GOT3 (cell line): ENCODE data around the gene CASKIN1.

Source experiments
- DNase-seq: peaks from one replicate; lab custom pipeline; 2025; ENCODE audit warnings: mixed read lengths; lab: John Stamatoyannopoulos, UW

CASKIN1 gene

DNA sequence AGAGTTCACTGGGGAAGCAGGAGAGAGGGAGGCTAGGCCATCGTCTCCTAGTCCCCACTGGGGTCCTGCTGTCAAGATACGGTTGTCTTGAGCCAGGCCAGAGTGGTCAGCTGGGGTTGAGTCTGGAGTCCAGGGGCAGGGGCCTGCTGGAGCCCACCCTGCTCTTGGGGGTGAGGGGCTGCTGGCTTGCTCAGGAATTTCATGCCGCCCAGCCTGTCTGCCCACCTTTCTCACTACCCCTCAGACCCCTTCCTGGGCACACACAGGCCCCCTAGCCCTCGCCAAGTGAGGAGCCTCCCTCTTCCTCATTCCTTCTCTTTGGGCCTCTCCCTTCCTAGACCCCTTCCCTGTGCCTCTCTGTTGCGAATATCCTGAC lies 39.6 kb downstream of the CASKIN1 start:
- no peak for DNase-seq

DNA sequence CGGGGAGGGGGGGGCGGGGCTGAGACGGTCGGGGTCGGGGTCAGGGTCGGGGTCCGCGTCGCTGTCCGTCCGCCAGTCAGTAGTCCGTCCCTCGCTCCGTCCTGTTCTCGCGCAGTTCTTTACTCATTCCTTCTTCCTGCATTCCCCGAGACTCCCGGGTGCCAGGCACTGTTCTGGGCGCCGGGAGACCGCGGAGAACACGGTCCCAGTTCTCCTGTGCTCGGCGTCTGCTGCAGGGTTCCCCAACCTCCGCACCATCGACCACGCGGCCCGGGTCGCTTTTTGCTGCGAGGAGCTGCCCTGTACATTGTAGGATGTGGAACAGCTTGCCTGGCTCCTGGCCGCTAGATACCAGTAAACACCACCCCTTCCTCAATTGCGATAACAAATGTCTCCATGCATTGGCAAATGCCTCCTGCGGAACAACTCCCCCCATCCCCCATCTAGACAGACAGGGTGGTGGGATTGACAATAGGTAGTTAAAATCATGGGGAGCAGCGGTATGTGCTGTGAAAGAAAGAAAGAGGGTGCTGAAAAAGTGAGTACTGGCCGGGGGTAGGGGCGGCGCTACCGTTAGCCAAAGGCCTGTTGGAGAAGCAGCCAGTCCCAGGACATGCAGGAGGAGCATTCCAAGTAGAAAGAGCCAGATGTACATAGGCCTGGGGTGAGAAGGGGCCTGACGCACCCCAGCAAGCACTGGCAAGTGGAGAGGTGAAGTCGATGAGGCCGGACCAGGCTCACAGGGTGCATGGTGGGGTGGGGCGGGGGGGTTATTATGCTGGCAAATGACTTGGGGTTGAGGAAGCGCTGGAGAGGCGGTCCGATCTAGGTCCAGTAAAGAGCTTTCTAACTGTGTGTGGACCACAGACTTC lies 40.2 kb downstream of the CASKIN1 start:
- no peak for DNase-seq

DNA sequence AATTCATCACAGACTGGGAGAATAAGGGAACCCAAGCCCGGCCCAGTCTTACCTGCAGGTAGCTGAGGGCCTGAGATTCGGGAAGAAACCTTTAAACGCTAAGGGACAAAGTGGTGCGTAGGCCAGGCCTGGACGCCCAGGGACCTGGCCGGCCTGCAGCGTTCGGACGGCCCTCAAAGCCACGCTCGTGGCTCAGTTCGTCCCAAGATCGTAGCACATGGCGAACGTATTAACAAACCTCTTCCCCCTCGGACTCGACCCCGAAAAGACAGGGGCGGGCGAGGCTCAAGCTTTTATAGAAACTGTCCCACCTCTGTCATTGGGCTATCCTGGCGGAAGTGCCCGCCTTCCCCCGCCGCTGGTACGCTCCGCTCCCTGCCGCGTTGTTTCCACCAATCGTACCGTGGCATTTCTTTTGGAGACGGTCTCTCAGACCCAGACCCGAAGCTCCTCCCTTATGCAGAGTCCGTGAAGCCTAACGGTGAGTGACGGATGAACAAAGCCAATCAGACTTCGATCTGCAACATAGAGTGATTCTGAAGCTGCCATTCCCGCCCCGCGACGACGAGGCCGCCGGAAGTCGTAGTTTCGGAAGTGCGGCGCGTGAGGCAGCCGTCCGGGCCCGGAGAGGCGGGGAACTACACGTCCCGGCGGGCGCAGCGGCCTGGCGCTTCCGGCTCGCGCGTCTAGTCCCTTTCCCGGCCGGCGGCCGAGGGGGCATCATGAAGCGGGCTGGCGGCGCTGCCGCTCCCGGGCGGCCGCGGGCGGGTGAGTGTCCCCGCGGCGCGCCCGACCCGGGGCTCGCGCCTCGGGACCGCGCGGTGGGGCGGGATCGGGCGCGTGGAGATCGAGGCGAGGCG lies 41.1 kb downstream of the CASKIN1 start, which contains the start of gene TRAF7:
Gene TRAF7 (plus strand): TSS at position 692 of the 860 bp plus-strand sequence. CDS start 8,139 bp downstream, outside the sequence.
- DNase-seq, result peak; percentile 98

DNA sequence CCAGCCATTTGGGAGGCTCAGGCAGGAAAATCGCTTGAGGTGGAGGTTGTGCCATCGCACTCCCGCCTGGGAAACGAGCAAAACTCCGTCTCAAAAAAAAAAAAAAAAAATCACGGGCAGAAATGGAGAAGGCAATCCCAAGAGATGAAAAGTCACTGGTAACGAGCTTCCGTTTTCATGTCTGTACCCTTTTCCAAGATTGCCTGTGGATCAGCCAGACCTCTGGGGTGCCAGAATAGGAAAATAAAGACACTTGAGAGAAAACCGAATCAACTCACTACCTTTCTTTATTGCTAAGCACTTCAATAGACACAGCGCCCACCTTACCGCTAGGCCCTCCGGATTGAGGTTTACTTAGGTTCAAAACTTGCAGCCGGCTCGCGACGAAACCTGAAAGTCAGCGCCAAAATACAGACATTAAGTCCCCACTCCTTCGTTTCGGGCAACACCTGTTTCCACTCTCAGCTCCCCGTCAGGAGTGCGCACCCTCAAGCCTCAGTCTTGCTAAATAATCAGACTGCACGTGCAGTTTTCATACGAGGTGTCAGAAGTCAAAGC lies 41.8 kb downstream of the CASKIN1 start:
- DNase-seq, result no peak

DNA sequence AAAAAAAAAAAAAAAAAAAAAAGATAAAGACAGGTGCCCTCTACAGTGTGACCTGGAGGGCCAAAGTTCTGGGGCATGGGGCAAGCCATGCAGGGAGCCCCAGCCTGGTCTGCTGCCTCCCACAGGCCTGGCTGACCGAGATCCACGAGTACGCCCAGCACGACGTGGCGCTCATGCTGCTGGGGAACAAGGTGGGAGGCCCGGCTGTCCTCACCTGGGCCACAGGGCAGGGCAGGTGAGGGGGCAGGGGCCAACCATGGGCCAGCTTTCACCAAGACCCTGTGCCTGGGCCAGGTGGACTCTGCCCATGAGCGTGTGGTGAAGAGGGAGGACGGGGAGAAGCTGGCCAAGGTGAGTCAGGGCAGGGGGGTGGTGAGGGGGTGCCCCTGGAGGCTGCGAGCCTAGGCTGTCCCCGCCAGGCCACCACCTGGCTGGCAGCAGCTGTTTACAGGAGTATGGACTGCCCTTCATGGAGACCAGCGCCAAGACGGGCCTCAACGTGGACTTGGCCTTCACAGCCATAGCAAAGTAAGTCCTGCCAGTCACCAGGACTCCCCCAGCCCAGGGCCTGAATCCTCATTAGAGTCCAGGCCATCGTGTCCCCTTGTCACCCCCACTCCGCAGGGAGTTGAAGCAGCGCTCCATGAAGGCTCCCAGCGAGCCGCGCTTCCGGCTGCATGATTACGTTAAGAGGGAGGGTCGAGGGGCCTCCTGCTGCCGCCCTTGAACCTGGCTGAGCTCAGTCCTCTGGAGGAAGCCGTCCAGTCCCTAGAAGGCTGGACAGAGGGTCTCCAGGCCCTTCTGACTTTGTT lies 43.5 kb downstream of the CASKIN1 start:
- DNase-seq, result no peak

DNA sequence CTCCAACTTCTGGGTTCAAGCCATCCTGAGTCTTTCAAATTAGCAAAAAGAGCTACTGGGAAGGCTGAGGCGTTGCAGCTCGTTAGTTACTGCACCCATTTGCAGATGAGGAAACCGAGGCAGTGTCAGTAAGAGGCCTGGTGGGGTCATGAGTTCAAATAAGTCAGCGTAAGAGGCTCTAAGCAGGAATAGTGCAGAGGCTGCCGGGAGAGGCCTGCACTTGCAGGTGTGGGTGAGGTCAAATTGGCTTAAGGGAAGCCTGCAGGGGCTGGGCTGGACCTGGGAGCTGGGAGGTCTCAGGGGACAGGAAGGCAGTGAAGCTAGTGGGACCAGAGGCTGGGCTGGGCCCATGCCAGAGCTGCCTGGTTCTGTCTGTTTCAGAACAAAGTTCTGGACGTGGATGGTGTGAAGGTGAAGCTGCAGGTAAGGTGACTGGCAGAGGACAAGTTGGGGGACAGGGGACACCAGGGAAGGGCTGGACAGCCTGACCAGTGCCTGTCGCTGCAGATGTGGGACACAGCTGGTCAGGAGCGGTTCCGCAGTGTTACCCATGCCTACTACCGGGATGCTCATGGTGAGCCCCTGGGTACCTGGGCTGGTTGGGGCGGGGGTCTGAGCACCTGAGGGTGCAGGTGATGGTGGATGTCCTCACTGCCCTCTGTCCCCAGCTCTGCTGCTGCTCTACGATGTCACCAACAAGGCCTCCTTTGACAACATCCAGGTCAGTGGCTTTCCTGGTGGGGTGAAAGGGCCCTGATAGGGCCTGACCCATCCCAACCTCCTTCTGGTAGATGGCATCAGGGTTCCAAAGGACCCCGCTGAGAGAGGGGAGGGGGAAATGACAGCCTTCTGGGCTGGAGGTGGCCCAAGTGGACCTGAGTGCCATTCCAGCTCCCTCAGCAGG lies 45.0 kb downstream of the CASKIN1 start:
- no peak for DNase-seq

DNA sequence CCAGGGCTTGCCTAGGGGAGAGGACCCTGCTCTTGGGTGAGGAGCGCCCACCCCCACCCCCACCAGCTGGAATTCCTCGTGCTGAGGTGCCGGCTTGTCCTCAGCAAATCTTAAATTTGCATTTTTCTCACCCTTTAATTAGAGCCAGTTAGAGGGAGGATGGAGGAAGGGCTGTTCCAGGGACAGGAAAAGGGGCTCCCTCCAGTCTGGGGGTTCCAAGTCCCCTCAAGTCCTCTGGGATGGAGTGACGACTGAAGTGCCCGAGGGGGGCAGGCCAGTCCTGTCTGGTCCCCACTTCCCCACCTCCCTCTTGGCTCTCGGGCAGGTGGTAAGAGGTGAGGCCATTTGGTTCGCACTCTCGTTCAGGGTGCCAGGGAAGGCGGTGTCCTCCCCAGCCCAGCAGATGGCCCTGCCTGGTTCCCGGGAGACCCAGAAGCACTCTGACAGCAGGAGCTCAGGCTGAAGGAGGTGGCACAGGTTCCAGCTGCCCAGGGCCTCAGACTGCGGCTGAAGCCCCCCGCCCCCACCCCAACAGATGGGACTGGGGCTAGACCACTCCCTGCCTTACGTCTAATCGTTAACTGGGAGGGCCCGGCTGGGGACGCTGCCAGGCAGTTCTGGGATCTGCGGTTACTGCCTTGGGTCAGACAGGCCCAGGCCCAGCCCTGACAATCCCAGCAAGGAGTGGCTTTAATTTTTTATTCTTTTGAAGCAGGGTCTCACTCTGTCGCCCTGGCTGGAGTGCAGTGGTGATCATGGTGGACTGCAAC lies 45.8 kb downstream of the CASKIN1 start:
- no peak for DNase-seq

DNA sequence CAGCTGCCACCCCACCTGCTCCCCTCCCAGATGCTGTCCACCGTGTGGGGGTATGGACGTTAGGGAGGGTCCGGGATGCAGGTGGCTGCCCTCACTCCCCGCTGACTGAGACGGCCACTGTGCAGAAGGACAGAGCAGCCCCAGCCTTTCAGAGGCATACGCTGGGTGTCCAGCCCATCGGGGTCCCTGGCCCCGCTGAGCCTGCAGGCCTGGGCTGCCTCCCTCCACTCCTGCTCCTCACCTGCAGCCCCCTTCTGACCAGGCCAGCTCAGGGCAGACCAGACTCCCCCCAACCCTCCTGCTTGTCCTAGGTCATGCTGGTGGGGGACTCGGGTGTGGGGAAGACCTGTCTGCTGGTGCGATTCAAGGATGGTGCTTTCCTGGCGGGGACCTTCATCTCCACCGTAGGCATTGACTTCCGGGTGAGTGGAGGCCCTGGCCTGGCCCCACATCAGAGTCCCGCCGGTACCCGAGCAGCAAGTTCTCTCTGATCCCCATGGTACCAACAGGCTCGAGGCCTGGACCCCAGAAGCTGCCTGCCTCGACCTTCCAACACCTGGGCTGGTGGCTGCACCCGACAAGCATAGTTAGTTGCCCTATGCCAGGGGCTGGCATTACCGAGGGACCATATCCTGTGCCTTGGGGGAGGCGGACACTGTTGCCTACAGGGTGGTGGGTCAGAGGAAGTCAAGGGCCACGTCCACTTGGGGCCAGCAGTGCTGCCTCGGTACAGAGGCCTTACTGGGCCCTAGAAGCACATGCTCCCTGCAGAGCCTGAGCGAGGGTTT lies 46.6 kb downstream of the CASKIN1 start:
- no peak for DNase-seq

DNA sequence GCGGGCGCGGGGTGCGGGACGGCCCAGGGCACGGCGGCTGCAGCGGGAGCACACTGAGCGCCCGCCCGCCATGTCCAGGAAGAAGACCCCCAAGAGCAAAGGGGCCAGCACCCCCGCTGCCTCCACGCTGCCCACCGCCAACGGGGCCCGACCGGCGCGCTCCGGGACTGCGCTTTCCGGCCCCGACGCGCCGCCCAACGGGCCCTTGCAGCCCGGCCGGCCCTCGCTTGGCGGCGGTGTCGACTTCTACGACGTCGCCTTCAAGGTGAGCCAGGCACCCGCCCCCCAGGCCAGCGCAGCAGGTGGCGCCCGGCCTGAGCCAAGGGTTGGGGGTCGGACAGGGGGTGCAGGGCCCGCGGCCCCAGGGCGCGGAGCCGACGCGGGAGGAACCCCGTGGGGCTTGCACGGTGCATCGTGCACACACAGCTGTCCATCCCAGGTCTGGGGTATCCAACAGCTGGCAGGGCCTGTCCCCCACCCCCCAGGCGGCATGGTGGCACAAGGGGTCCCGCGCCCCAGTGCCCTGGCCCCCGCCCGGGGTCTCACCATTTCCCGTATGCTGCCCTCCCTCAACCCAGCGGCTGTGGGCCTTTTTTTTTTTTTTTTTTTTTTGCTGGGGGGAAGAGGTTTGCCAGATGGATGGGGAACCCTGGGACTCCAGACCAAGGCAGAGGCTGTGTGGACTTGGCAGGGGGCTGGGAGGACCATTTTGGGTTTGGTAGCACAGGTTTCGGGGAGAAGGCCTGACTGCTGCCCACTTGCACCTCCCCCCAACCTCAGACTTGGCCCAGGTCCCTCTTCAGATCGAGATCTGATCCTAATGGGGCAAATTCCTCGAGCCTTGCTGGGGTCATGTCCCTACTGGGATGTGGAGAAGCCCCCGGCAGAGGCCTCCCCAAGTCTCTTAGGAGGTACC lies 47.4 kb downstream of the CASKIN1 start:
- no peak for DNase-seq

DNA sequence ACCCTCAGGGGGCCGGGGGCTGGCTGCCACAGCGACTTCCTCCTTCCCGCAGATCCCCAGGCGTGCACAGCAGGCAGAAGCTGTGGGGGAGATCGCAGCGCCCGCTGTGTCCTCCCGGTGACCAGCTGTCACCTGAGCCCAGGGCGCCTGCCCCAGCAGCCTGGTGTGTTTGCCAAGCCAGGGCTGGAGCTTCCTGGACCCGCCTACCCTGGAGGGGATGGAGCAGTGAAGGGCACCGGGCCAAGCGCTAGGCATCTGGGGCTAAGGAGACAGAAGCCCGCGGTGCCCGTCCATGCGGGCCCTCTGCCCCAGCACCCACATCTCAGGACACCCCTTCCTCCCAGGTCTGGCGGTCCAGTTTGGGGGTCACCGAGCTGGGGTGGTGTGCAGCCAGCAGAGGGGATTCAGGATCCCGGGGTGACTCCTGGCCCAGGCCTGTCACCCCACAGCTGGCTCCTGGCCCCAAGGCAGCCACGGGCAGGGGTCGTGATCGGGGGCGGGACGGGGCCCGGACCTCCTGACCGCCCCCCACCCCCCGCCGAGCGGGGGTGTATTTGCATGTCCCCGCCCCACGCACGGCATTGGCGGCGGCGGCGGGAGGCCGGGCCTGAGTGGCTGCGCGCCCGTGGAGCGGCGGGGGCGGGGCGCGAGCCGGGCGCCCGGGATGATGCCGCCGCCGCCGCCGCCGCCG lies 48.3 kb downstream of the CASKIN1 start, which contains the start of gene RAB26:
Gene RAB26 (plus strand): TSS at position 645 of the 691 bp plus-strand sequence. CDS start 159 bp downstream, outside the sequence.
- DNase-seq, result no peak

DNA sequence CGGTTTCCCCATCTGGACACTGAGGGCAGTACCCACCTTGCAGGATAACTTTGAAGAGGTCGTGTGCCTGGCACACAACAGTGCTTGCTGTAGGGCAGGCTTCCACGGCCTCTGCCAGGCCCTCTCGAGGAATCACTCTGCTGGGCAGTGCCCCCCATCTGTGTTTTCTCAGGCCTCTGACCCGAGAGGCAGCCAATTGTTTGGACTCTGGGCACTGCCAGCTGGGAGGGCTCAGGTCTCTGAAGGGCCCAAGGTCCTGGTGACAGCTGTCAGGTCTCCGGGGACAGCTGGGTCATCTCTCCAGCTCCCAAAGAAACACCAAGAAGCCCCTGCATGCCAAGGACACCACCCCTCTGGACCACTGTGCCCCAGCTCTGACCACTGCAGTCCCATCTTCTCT lies 49.0 kb downstream of the CASKIN1 start:
- no peak for DNase-seq

DNA sequence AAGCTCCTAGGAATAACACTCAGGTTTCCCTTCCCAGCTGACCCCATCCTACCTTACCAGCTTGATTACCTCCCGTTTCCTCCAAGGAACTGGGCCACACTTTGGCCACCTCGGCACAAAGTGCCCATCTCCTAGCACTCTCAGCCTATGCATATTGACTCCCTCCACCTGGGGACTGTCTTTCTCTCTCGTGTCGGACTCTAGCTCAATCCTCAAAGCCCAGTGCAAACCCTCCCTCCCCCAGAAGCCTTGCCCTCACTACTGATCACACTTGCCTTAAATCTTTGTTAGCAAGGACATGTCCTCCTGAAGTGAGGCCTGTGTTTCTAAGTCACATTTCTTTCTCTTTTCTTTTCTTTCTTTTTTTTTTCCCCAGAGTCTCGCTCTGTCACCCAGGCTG lies 50.6 kb downstream of the CASKIN1 start:
- no peak for DNase-seq

DNA sequence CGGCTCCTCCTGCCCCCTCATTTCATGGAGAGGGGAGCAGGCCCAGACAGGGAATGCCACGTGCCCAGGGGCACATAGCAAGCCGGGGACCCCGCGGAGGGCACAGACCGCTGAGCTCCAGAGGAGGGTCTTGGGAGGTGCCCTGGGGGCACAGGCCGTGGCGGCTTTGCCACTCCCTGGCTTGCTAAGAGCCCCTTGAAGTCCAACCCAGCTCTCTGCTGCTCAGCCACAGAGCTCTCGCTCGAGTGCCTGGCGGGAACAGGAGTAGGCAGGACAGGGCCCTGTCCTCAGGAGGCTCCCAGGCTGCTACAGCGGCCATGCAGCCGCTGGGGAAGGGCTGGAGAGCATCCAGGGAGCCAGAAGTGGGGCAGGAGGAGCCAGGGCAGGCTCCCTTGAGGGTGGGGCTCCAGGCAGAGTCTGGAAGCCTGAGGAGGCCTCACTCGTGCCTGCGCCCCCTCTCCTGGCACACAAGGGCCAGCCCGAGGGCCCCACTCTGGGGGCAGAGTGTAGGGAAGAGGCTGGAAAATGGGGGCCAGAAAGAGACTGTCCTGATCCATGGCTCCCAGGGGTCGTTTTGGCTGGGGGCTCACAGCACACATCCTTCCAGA lies 52.4 kb downstream of the CASKIN1 start:
- DNase-seq, result no peak

DNA sequence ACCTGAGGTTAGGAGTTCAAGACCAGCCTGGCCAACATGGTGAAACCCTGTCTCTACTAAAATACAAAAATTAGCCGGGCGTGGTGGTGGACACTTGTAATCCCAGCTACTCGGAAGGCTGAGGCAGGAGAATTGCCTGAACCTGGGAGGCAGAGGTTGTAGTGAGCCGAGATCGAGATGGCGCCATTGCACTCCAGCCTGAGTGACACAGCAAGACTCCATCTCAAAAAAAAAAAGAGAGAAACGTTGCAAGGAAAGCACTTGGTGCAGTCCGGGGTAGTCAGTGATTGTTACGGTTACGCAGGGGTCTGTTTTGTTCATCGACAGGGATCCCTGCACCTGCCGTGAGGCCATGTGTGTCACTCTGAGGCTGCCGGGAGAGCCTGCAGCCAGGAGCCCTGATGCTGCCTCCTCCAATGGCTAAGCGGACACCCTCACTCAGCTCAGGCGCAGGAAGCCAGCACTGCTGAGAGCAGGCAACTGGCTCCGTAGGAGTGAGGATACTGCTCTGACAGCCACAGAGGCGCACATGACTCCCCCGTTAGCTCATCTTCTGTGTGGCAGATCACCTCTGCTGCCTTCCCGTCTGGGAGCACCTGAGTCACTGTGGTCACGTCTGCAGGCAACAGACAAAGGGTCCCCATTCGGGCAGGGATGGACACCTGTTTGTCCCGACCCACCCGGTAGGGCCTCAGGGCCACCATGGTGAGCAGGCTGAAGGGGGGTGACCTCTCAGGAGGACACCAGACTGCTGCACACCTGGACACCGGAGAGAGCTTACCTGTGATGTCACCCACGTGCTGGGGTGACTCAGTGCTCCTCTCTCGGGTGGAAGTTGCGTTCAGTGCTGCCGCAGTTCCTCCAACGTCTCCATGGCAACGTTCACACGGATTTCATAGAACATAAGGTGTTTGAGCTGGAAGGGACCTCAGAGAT lies 53.2 kb downstream of the CASKIN1 start:
- no peak for DNase-seq

DNA sequence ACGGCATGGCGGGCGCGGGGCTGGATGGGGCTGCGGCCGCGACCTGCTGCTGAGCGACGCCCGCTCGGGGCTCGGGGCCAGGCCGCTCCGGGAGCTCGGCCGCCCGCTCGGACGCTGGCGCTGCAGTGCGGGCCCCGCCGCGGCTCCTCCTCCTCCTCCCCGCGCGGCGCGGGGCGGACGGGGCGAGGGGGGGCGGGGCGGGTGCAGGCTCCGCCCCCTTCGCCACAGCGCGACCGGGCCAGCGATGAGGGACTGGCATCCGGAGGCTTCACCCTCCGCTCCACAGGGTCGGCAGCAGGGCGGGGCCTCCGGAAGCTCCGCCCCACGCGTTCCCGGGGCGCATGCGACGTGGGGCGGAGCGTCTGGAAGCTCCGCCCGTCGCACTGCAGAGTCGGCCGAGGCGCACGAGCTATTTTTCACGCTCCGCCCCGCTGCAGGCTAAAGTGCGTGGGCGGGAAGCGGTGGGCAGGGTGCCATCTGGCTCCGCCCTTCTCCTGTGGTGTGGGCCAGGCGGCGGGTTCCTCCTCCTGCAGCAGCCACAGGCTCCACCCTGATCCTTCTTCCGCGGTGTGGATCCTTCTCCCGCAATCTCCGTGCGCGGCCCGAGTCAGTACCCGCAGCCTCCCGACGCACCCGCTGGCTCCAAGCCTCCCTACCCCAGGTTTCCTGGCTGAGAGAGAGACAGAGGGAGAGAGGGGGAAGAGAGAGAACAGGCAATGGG lies 60.5 kb downstream of the CASKIN1 start, which contains the start of gene PKD1:
Gene PKD1 (minus strand): TSS at position 129 of the 721 bp plus-strand sequence. CDS start 209 bp downstream, outside the sequence.
- DNase-seq, result peak; percentile 99
